Panc1 (cell line): Measurements from ENCODE around the gene PCSK2. TPM values are rescaled to one million over a fixed set of nuclear protein-coding genes. Genes with fewer than 3 reads are reported as not detected.

Experiments
- ATAC-seq: fragments of 200-7000 bp; cut with Tn5 transposase; 2 replicates; pipeline ENCODE4 v1.9.1; 2020; ENCODE audit warnings: mild to moderate bottlenecking, moderate library complexity
- BruUV-seq: library from RNA; stranded (reverse); fragments of 400-500 nt; replicated peaks from 2 replicates; lab custom pipeline; 2021; lab: Mats Ljungman, UMichigan
- CTCF ChIA-PET: fragments of 300-600 bp; sonication (Branson Sonifier 250); formaldehyde crosslinking; loops from one replicate; lab custom pipeline; 2022; ENCODE audit warnings: antibody characterized with exemption; lab: Charles Lee
- POLR2A ChIA-PET: fragments of 300-600 bp; sonication (Branson Sonifier 250); formaldehyde crosslinking; loops from one replicate; lab custom pipeline; 2022; ENCODE audit warnings: antibody characterized with exemption; lab: Charles Lee
- DNase-seq: peaks from one replicate; pipeline ENCODE4 v3.0.0-alpha.2; 2010; ENCODE audit warnings: low read depth, low spot score
- H3K27ac ChIP-seq: 2 replicates; pipeline ENCODE4 v1.5.1; 2011; ENCODE audit warnings: mild to moderate bottlenecking, low read length, inconsistent platforms
- H3K27me3 ChIP-seq: fragments of 200-500 bp; sonication (Bioruptor generic); 2 replicates; pipeline ENCODE4 v1.6.0; 2014; ENCODE audit warnings: low read length, inconsistent platforms; ENCODE audit not compliant: control insufficient read depth, insufficient read depth
- H3K36me3 ChIP-seq: fragments of 200-500 bp; sonication (Bioruptor generic); 2 replicates; pipeline ENCODE4 v1.5.1; 2014; ENCODE audit warnings: inconsistent platforms, mild to moderate bottlenecking, low read length, moderate library complexity; ENCODE audit not compliant: control insufficient read depth, insufficient read depth
- H3K4me1 ChIP-seq: 2 replicates; pipeline ENCODE4 v1.5.1; 2011; ENCODE audit warnings: inconsistent platforms, mild to moderate bottlenecking, low read length, moderate library complexity; ENCODE audit not compliant: control insufficient read depth, insufficient read depth
- H3K4me3 ChIP-seq, 2 experiments: 2 replicates each; pipeline ENCODE4 v1.5.1; 2011 to 2012; ENCODE audit warnings: low read depth in 2 of 2, low read length in 2 of 2, mild to moderate bottlenecking in 2 of 2, inconsistent platforms in 1 of 2, moderate library complexity in 1 of 2
- H3K9me3 ChIP-seq: fragments of 200-500 bp; sonication (Bioruptor generic); 2 replicates; pipeline ENCODE4 v1.5.1; 2014; ENCODE audit warnings: low read depth, mild to moderate bottlenecking, inconsistent platforms, low read length, moderate library complexity; ENCODE audit not compliant: control insufficient read depth, insufficient read depth
- POLR2AphosphoS5 ChIP-seq: IDR thresholded peaks from 2 replicates; pipeline ENCODE4 v1.6.1; 2012; ENCODE audit warnings: mild to moderate bottlenecking, low read depth, low read length, moderate library complexity
- SIN3A ChIP-seq: IDR thresholded peaks from 2 replicates; pipeline ENCODE4 v1.6.1; 2012; ENCODE audit warnings: low read depth, mild to moderate bottlenecking, low read length, moderate library complexity, borderline replicate concordance; ENCODE audit not compliant: insufficient read depth
- TCF7L2 ChIP-seq: IDR thresholded peaks from 2 replicates; pipeline ENCODE4 v1.6.1; 2011; ENCODE audit warnings: mild to moderate bottlenecking, low read depth, low read length, inconsistent platforms
- in situ Hi-C: cut with HindIII; loops from 2 replicates; pipeline ENCODE4 v1.10.0; 2016; ENCODE audit warnings: low sequenced_read_pairs, low pct_unique_long_range_greater_than_20kb
- intact Hi-C: fragments of 100-400 bp; cut with micrococcal nuclease; formaldehyde crosslinking; loops from one replicate; pipeline ENCODE4 v1.10.0; 2022; ENCODE audit not compliant: unreplicated experiment
- total RNA-seq: library from RNA; stranded (reverse); gene quantifications from one replicate; pipeline ENCODE4 v1.2.1, GENCODE V29; 2021; ENCODE audit not compliant: unreplicated experiment
- TF ChIP-seq, protein P1 (sequence below), 2 experiments: IDR thresholded peaks; 2 replicates each; pipeline ENCODE4 v1.6.1; 2011 to 2012; ENCODE audit warnings: low read depth in 2 of 2, control low read depth in 1 of 2, low read length in 1 of 2, mild to moderate bottlenecking in 1 of 2, moderate library complexity in 1 of 2; ENCODE audit not compliant: insufficient read depth in 1 of 2
- TF ChIP-seq, protein P2 (sequence below): fragments of 450-650 bp; IDR thresholded peaks from 2 replicates; pipeline ENCODE4 v1.5.1; 2017; ENCODE audit warnings: mild to moderate bottlenecking

The PCSK2 gene
- total RNA-seq, 1 experiment from 2014 or later: not detected

DNA sequence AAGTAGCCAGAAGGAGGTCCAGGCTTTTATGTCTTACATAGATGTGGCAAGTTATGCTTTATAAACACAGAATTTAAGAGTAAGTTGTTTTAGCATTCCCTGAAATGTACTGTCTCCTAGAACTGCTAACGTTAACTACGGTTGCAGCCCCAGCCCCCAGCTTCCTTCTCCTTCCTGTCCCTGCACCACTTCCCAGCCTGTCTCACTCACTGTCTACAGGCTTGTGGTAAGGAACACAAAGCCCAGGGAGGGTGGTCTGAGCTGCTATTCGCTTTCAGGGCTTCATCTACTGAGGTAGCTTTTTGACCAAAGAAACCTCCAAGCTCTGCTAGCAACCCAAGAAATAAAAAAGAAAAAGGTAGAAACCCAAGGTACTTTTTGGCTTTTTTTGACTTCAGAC is 35.9 kb downstream of the PCSK2 start:
- H3K4me3 ChIP-seq: no peak overlapping the region
- intact Hi-C loops: no loop called here
- H3K27ac ChIP-seq: no peak overlapping the region
- TF ChIP-seq POLR2AphosphoS5: no peak
- TF ChIP-seq, protein P1, sequence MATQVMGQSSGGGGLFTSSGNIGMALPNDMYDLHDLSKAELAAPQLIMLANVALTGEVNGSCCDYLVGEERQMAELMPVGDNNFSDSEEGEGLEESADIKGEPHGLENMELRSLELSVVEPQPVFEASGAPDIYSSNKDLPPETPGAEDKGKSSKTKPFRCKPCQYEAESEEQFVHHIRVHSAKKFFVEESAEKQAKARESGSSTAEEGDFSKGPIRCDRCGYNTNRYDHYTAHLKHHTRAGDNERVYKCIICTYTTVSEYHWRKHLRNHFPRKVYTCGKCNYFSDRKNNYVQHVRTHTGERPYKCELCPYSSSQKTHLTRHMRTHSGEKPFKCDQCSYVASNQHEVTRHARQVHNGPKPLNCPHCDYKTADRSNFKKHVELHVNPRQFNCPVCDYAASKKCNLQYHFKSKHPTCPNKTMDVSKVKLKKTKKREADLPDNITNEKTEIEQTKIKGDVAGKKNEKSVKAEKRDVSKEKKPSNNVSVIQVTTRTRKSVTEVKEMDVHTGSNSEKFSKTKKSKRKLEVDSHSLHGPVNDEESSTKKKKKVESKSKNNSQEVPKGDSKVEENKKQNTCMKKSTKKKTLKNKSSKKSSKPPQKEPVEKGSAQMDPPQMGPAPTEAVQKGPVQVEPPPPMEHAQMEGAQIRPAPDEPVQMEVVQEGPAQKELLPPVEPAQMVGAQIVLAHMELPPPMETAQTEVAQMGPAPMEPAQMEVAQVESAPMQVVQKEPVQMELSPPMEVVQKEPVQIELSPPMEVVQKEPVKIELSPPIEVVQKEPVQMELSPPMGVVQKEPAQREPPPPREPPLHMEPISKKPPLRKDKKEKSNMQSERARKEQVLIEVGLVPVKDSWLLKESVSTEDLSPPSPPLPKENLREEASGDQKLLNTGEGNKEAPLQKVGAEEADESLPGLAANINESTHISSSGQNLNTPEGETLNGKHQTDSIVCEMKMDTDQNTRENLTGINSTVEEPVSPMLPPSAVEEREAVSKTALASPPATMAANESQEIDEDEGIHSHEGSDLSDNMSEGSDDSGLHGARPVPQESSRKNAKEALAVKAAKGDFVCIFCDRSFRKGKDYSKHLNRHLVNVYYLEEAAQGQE (IDR thresholded peaks at IDR 0.05; ENCODE audit: insufficient read depth in 1 of 2, low read depth in 2 of 2, low read length in 1 of 2): no peak
- no peak for TF ChIP-seq TCF7L2
- TF ChIP-seq, protein P2, sequence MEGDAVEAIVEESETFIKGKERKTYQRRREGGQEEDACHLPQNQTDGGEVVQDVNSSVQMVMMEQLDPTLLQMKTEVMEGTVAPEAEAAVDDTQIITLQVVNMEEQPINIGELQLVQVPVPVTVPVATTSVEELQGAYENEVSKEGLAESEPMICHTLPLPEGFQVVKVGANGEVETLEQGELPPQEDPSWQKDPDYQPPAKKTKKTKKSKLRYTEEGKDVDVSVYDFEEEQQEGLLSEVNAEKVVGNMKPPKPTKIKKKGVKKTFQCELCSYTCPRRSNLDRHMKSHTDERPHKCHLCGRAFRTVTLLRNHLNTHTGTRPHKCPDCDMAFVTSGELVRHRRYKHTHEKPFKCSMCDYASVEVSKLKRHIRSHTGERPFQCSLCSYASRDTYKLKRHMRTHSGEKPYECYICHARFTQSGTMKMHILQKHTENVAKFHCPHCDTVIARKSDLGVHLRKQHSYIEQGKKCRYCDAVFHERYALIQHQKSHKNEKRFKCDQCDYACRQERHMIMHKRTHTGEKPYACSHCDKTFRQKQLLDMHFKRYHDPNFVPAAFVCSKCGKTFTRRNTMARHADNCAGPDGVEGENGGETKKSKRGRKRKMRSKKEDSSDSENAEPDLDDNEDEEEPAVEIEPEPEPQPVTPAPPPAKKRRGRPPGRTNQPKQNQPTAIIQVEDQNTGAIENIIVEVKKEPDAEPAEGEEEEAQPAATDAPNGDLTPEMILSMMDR: no peak
- no peak for ATAC-seq
- in situ Hi-C loops: no loop called here
- no peaks in the 10 kb centered on the region for H3K9me3 ChIP-seq
- no peaks in the 10 kb centered on the region for H3K4me1 ChIP-seq
- BruUV-seq: no TSS peak
- H3K27me3 ChIP-seq: peaks cover 2% of the 10 kb centered on the region
- H3K36me3 ChIP-seq: no peaks in the 10 kb centered on the region
- no peak for DNase-seq
- CTCF ChIA-PET: no interaction called here
- POLR2A ChIA-PET: no interaction called here

DNA sequence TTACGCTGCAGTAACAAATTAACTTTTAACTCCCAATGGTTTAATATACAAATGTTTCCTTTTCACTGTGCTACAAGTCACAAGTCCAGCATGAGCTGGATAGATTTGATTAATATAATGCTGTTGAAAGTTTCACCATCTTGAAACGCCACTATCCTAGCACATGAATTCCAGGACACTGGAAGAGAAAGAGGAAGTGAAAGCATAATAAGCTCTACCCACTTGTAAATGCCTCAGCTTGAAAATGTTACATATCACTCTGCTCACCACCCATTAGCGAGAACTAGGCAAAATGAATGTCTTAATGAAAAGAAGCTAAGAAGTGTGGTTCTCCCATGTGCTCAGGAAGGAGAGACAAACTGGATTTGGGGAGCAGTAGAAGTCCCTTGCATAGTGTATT is 46.9 kb downstream of the PCSK2 start:
- ChIA-PET POLR2A (no interaction called here), CTCF (no interaction called here)
- BruUV-seq: no TSS peak
- Histone ChIP-seq H3K27ac (no peak overlapping the region), H3K4me3 (no peak overlapping the region), H3K9me3 (no peaks in the 10 kb centered on the region), H3K27me3 (no peaks in the 10 kb centered on the region), H3K36me3 (no peaks in the 10 kb centered on the region), H3K4me1 (no peaks in the 10 kb centered on the region)
- ATAC-seq: no peak
- intact Hi-C loops: no loop called here
- TF ChIP-seq, protein P1 (IDR thresholded peaks at IDR 0.05; ENCODE audit: insufficient read depth in 1 of 2, low read depth in 2 of 2, low read length in 1 of 2): no peak
- TF ChIP-seq POLR2AphosphoS5: no peak
- TF ChIP-seq, protein P2: no peak
- TF ChIP-seq SIN3A: no peak
- TF ChIP-seq TCF7L2: no peak
- in situ Hi-C loops: no loop called here
- no peak for DNase-seq
